Heart left ventricle (tissue), 16 donors: ENCODE data around the gene SYNPO. TPM values are rescaled to one million over a fixed set of nuclear protein-coding genes. Genes with fewer than 3 reads are reported as not detected.

Source experiments
- ATAC-seq, 4 donors: fragments of 200-7000 bp; cut with Tn5 transposase; one replicate each; pipeline ENCODE4 v1.9.1; 2020 to 2022; ENCODE audit warnings: moderate library complexity in 4 of 4, mild to moderate bottlenecking in 3 of 4, moderate number of reproducible peaks in 1 of 4
- DNase-seq, 5 donors: peaks; one replicate each; pipeline ENCODE4 v3.0.0-alpha.2; 2020
- H3K27ac ChIP-seq, 12 donors: fragments of 200-600 bp; sonication (generic) in 4 of 12; one replicate each; pipeline versions ENCODE4 v1.5.0 to v1.8.0; 2016 to 2022; ENCODE audit warnings: mild to moderate bottlenecking in 2 of 12
- H3K27me3 ChIP-seq, 9 donors: fragments of 200-600 bp; sonication (generic) in 2 of 9; one replicate each; pipeline versions ENCODE4 v1.5.1 to v1.8.0; 2016 to 2022; ENCODE audit warnings: mild to moderate bottlenecking in 3 of 9
- H3K36me3 ChIP-seq, 9 donors: fragments of 200-600 bp; sonication (generic) in 2 of 9; one replicate each; pipeline versions ENCODE4 v1.5.0 to v1.8.0; 2018 to 2022; ENCODE audit warnings: mild to moderate bottlenecking in 2 of 9
- H3K4me1 ChIP-seq, 12 donors: fragments of 200-600 bp; sonication (generic) in 4 of 12; one replicate each; pipeline versions ENCODE4 v1.5.0 to v1.8.0; 2016 to 2022; ENCODE audit warnings: mild to moderate bottlenecking in 3 of 12
- H3K4me3 ChIP-seq, 12 donors: fragments of 200-600 bp; sonication (generic) in 4 of 12; one replicate each; pipeline versions ENCODE4 v1.5.0 to v1.8.0; 2017 to 2022; ENCODE audit warnings: mild to moderate bottlenecking in 9 of 12, moderate library complexity in 4 of 12
- H3K9me3 ChIP-seq, 12 donors: fragments of 200-600 bp; sonication (generic) in 4 of 12; one replicate each; pipeline versions ENCODE4 v1.5.0 to v1.8.0; 2016 to 2022; ENCODE audit warnings: mild to moderate bottlenecking in 1 of 12
- CTCF ChIP-seq, 12 donors: fragments of 200-600 bp; sonication (generic) in 4 of 12; IDR thresholded peaks; one replicate each; pipeline versions ENCODE4 v1.5.0 to v1.8.0; 2018 to 2022; ENCODE audit warnings: antibody characterized with exemption in 12 of 12, mild to moderate bottlenecking in 5 of 12
- POLR2A ChIP-seq, 2 donors: fragments of 450-650 bp; IDR thresholded peaks; one replicate each; pipeline ENCODE4 v1.6.1; 2017; ENCODE audit warnings: antibody characterized with exemption in 2 of 2, mild to moderate bottlenecking in 2 of 2, moderate library complexity in 2 of 2
- WGBS, 4 donors: extraction: QIAGEN DNeasy Blood & Tissue Kit in 2 of 4; methylation state at CpG; one replicate each; pipeline versions ENCODE4 v1.1.5 to v1.1.7; 2013 to 2018; 5-methylcytosine and 5-hydroxymethylcytosine counted together
- intact Hi-C, 10 donors: fragments of 100-400 bp; cut with DNase I; formaldehyde crosslinking; loops; one replicate each; pipeline versions ENCODE4 v1.11.1 to v1.14.2; 2022
- polyA plus RNA-seq, 2 donors: library from polyadenylated mRNA; stranded (reverse); fragments of 200-250 nt; gene quantifications; one replicate each; pipeline ENCODE4 v1.2.3, GENCODE V29; 2013
- total RNA-seq, 9 donors: library from RNA; depleted of rRNA in 2 of 9; stranded (reverse); fragments of >200 nt in 2 of 9; fragmentation: NEBNext Ultra II Directional in 3 of 9; extraction: Animal tissue kit (Norgen Biotek cat#: 25700) in 3 of 9; gene quantifications; one replicate each; pipeline versions ENCODE4 v1.1.0 to v1.2.4, GENCODE V29; 2016 to 2023
- donor health status: ischemic (EF 13 %, LVEDD 7.1; RV severe dilation, severe dysfunction).
- donor health status: healthy with polysubstance abuse.
- donor health status: DM: no; HTN: yes; CAD: no.
- donor health status: DM: no; HTN: no; CAD: no.
- donor health status: ischemic (EF 25% LVEDD 6.9; RV normal size, moderate dysfunction).
- donor health status: ischemic (EF 25% LVEDD 5.7; RV mildly dilated, moderate dysfunction).
- donor health status: healthy.
- donor health status: DM: yes; HTN: yes; CAD: no.
- donor health status: ischemic (EF 35%, LVEDD 5.7; RV mildly dilated, moderate dysfunction).
- donor health status: nonischemic (EF 11% LVEDD 7.7; RV severe dilation, severe dysfunction).
- donor health status: DM: yes; HTN: yes; CAD: no.
- donor health status: PGD.
- donor health status: ischemic (EF 29% LVEDD 5.4; RV normal size, mild dysfunction).
- donor health status: nonischemic (EF 23%, LVEDD 6.1; RV moderate dilation, normal function).

Gene SYNPO
- total and polyA plus RNA-seq, 11 donors = 304 to 791 (median 590) TPM

GRCh38 chr5:150659360-150660107 is 19.1 kb downstream of the SYNPO start:
- ATAC-seq (no peak), DNase-seq (peak in 4 of 5 donors; percentile 13 to 50 (median 28))
- H3K27ac ChIP-seq = peak overlapping the region in 7 of 12 donors; percentile 80 to 96 (median 90)

GRCh38 chr5:150660108-150660831 is 19.8 kb downstream of the SYNPO start:
- Histone ChIP-seq H3K4me1 (peaks cover 0 to 58% (median 33%) of the 10 kb centered on the region in 12 donors), H3K27ac (peak overlapping the region in 8 of 12 donors; percentile 17 to 96 (median 36)), H3K36me3 (no peaks in the 10 kb centered on the region), H3K9me3 (no peaks in the 10 kb centered on the region), H3K4me3 (no peak overlapping the region), H3K27me3 (no peaks in the 10 kb centered on the region)
- 44 to 54% (median 46%) methylated on average over 4 of the region's 4 CpGs for WGBS, 4 donors
- DNase-seq (no peak), ATAC-seq (no peak)
- TF ChIP-seq CTCF (IDR thresholded peaks at IDR 0.05) (no peak), POLR2A (IDR thresholded peaks at IDR 0.05) (no peak)
- intact Hi-C loops = no loop called here

More at GRCh38 chr5:150659360-150660107, 19.1 kb downstream of the SYNPO start:
- no peak for TF ChIP-seq POLR2A (IDR thresholded peaks at IDR 0.05)
- no peak for TF ChIP-seq CTCF (IDR thresholded peaks at IDR 0.05)
- Histone ChIP-seq H3K36me3 (peaks cover 0 to 1% (median 0%) of the 10 kb centered on the region in 9 donors), H3K4me1 (peaks cover 0 to 60% (median 34%) of the 10 kb centered on the region in 12 donors), H3K4me3 (no peak overlapping the region), H3K9me3 (no peaks in the 10 kb centered on the region), H3K27me3 (no peaks in the 10 kb centered on the region)
- intact Hi-C loops = loop anchor here in 8 of 10 donors (2.0 to 10.0 kb wide), 7 partner anchors 41 to 205 kb away; partner anchors contain the start of gene RBM22 (in 2 of the 8)
- 78 to 89% (median 83%) methylated on average over 9 to 11 of the region's 11 CpGs for WGBS, 4 donors

- H3K4me3 ChIP-seq = no peak within 1 kb of the TSS
- intact Hi-C loops = no loop called here
- no peaks in the 10 kb centered on the region for H3K9me3 ChIP-seq
- H3K36me3 ChIP-seq = no peaks in the 10 kb centered on the region
- peak in 1 of 5 donors; percentile 44 for DNase-seq
- peak within 1 kb of the TSS in 8 of 12 donors; percentile 17 to 96 (median 36) for H3K27ac ChIP-seq
- no peak for TF ChIP-seq POLR2A (IDR thresholded peaks at IDR 0.05)
- TF ChIP-seq CTCF (IDR thresholded peaks at IDR 0.05) = no peak
- ATAC-seq = no peak
- H3K4me1 ChIP-seq = peaks cover 0 to 50% (median 28%) of the 10 kb centered on the region in 12 donors
- WGBS, 4 donors = 69 to 77% (median 72%) methylated on average over 4 to 7 of the region's 7 CpGs
- H3K27me3 ChIP-seq = no peaks in the 10 kb centered on the region
Observed at GRCh38 chr5:150661086-150661485, 20.6 kb downstream of the SYNPO start, which contains the start of gene MYOZ3. Gene MYOZ3 (plus strand): TSS chr5:150661251. CDS start chr5:150662942, 1,691 bp downstream.
